GM12875 (cell line): ENCODE results near the gene RUNX1.

Source experiments
- H3K4me3 ChIP-seq: one replicate; pipeline ENCODE4 v1.5.1; 2011; ENCODE audit warnings: low read depth, low read length, control low read depth
- CTCF ChIP-seq: IDR thresholded peaks from 2 replicates; pipeline ENCODE4 v1.5.1; 2011; ENCODE audit warnings: low read depth, mild to moderate bottlenecking, control low read depth, inconsistent platforms, low read length, moderate library complexity, borderline replicate concordance; ENCODE audit not compliant: insufficient read depth

RUNX1 gene

DNA sequence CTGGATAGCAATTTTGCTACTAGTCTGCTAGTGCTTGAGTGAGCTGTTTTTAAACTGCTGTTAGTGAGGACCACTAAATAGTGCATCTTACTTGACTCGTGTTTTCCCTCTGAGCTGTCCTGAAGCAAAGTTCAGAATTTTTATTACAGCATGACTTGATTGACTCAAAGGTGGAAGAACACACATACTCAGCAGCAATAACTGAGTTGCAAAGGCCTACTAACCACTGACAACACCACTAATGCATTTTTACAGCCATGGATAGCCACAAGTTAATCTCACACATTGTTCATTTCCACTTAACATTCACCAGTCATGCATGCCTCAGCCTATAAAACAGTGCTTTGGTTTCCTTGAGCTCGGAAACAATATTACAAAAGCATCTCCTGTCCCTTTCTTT, 148.7 kb downstream of the RUNX1 start:
- TF ChIP-seq CTCF = no peak
- H3K4me3 ChIP-seq = no peak overlapping the region

DNA sequence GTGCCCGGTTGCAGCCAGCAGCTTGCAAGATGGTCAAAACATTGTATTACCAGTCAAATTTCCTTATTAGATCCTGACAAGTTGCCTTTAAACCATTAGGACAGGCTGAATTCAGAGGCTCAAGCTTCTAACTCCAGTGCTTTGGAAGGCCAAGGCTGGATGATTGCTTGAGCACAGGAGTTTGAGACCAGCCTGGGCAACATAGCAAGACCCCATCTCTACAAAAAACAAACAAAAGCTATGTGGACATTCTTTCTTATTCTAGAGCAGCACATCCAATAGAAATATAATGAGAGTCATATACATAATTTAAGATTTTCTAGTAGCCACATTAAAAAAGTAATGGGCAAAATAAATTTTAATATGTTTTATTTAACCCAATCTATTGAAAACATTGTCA, 149.3 kb downstream of the RUNX1 start:
- no peak overlapping the region for H3K4me3 ChIP-seq
- no peak for TF ChIP-seq CTCF

DNA sequence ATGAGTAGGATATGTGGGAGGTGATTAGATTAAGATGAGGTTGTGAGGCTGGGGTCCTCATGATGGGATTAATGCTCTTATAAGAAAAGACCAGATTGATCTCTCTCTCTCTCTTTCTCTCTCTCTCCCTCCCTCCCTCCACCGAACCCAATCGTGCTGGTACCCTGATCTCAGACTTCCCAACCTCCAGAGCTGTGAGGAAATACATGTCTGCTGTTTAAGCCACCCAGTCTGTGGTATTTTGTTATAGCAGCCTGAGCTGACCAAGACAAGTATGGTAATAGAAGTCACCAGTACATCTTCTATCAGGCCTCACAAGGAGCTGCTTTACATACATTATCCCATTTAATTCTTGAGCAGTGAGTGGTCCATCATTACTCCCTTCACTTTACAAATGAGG, 149.8 kb downstream of the RUNX1 start:
- TF ChIP-seq CTCF = no peak
- no peak overlapping the region for H3K4me3 ChIP-seq

DNA sequence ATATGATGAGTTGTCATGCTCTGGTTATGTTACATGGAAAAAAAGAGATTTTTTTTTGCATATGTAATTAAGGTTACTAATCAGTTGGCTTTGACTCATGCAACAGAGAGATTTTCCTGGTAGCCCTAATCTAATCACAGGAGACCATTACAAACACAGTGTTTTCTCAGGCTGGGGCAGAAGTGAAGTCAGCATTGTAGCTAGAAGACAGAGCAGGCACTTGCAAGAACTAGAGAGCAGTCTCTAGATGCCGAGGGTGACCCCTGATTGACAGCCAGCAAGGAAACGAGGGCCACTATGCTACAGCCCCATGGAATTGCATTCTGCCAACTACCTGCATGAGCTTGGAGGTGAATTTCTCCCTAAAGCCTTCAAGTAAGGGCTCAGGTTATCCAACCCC, 151.3 kb downstream of the RUNX1 start:
- no peak for TF ChIP-seq CTCF
- no peak overlapping the region for H3K4me3 ChIP-seq

GRCh38 chr21:34894401-34894800, 154.7 kb downstream of the RUNX1 start:
- H3K4me3 ChIP-seq = no peak overlapping the region
- no peak for TF ChIP-seq CTCF

DNA sequence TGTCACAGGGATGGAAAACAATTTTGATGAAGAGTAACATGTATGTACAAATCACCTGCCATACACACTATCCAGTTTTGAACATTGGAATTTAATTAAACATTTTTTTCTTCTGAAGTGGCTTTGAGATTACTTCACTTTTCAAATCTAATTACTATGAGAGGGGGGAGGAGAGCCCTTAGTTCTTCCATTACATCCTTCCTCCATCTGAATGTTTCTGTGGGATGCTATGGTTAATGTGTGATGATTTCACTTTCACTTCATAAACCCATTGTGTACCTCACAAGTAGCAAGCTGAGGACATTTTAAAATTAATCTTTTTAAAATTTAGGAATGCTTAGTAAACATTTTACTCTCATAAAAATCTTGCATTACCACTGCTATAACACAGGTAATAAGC, 156.9 kb downstream of the RUNX1 start:
- no peak for TF ChIP-seq CTCF
- no peak overlapping the region for H3K4me3 ChIP-seq

DNA sequence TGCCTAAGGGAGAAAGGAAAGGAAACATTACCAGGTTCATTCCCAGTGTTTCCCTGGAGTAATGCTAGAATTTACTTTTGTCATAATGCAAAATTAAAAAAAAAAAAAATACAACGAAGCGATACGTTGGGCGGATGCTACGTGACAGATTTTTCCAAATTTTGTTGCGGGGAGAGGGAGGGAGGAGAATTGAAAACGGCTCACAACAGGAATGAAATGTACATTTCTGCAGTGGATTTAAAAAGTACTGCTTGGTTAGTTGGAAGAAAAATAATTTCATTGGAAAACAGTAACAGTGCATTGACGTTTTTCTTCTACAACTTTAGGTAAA, 157.5 kb downstream of the RUNX1 start:
- H3K4me3 ChIP-seq = no peak overlapping the region
- no peak for TF ChIP-seq CTCF
